Kidney epithelial cell (primary cell): Measurements from ENCODE around the gene FADS6. TPM values are rescaled to one million over a fixed set of nuclear protein-coding genes. Genes with fewer than 3 reads are reported as not detected.

ENCODE experiments used
- DNase-seq: peaks from one replicate; pipeline ENCODE4 v3.0.0-alpha.2; 2010; ENCODE audit warnings: low read depth
- H3K27me3 ChIP-seq: 2 replicates; pipeline ENCODE4 v1.6.0; 2011; ENCODE audit warnings: low read length; ENCODE audit not compliant: control insufficient read depth, insufficient read depth
- H3K36me3 ChIP-seq: 2 replicates; pipeline ENCODE4 v1.5.1; 2011; ENCODE audit warnings: low read length; ENCODE audit not compliant: control insufficient read depth, insufficient read depth
- H3K4me3 ChIP-seq: 2 replicates; pipeline ENCODE4 v1.5.1; 2011; ENCODE audit warnings: low read depth, mild to moderate bottlenecking, control low read depth, low read length
- total RNA-seq: library from RNA; depleted of rRNA; stranded (reverse); fragments of >200 nt; gene quantifications from 2 replicates; pipeline ENCODE4 v1.2.3, GENCODE V29; 2015
- TF ChIP-seq, protein P1 (sequence below): IDR thresholded peaks from 2 replicates; pipeline ENCODE4 v1.5.1; 2011; ENCODE audit warnings: mild to moderate bottlenecking, moderate library complexity, low read length, control low read depth, inconsistent platforms; ENCODE audit not compliant: insufficient read depth, poor library complexity, severe bottlenecking

The FADS6 gene
- total RNA-seq, 1 donor from 2014 or later, result not detected

DNA sequence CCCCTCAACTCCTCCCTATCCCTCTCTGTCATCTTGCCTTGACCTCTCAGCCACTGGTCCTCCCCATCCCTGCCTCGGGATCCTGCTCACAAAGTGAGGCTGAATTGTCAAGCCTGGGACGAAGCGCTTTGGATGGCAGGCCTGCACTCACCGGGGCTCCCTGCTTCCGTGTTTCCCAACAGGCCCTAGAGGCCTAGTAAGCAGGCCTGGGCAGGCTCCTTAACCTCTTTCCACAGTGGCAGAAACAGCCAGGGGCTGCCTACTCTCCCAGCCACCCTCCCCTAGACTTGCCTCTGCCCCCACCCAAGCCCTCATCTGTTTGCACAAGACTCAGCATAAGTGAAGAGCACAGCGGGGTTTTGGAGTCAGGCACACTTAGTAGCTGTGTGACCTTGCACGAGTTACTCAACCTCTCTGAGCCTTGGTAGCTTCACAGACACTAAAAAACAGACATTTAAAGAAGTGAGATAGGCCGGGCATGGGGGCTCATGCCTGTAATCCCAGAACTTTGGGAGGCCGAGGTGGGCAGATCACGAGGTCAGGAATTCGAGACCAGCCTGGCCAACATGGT lies 5.0 kb upstream of the FADS6 start:
- TF ChIP-seq, protein P1, sequence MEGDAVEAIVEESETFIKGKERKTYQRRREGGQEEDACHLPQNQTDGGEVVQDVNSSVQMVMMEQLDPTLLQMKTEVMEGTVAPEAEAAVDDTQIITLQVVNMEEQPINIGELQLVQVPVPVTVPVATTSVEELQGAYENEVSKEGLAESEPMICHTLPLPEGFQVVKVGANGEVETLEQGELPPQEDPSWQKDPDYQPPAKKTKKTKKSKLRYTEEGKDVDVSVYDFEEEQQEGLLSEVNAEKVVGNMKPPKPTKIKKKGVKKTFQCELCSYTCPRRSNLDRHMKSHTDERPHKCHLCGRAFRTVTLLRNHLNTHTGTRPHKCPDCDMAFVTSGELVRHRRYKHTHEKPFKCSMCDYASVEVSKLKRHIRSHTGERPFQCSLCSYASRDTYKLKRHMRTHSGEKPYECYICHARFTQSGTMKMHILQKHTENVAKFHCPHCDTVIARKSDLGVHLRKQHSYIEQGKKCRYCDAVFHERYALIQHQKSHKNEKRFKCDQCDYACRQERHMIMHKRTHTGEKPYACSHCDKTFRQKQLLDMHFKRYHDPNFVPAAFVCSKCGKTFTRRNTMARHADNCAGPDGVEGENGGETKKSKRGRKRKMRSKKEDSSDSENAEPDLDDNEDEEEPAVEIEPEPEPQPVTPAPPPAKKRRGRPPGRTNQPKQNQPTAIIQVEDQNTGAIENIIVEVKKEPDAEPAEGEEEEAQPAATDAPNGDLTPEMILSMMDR, result no peak

DNA sequence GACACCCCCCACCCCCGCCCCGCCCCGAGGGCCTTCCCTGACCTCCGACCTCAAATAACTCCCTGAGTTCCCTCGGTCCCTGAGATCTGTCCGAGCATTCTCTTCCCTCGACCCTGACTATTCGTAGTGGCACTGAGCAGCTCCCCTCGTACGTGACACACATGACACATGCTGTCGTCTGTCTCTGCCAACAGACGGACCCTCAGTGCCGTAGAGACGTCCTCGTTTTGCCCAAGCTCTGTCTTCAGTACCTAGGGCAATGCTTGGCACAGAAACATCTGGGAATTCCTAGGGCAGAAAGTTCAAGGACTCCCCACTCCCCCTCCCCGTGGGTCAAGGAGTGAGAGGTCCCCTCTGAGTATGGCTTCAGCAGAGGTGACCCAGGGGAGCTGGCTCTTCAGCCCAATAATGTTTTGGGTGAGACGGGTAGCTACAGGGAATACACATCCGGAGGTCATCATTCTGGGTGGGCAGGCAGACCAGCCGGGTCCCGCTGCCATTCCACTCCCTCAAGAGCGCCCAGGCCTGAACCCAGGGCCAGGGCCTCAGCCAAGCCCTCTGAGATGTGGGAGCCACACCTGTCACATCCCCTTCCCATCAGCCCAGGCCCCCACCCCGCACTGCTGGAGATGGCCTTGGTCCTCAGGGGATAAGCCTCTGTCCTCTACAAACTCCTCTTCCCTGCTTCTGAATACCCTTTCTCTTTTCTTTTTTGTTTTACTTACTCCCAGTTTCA lies 671 bp upstream of the FADS6 start:
- Histone ChIP-seq H3K36me3 (no peaks in the 10 kb centered on the region), H3K4me3 (no peak overlapping the region), H3K27me3 (peaks cover 50% of the 10 kb centered on the region)
- DNase-seq, result no peak
- TF ChIP-seq, protein P1, result no peak

More for the DNA sequence above, 5.0 kb upstream of the FADS6 start:
- peaks cover 19% of the 10 kb centered on the region for H3K27me3 ChIP-seq
- H3K4me3 ChIP-seq, result no peak overlapping the region
- DNase-seq, result no peak
- no peaks in the 10 kb centered on the region for H3K36me3 ChIP-seq

DNA sequence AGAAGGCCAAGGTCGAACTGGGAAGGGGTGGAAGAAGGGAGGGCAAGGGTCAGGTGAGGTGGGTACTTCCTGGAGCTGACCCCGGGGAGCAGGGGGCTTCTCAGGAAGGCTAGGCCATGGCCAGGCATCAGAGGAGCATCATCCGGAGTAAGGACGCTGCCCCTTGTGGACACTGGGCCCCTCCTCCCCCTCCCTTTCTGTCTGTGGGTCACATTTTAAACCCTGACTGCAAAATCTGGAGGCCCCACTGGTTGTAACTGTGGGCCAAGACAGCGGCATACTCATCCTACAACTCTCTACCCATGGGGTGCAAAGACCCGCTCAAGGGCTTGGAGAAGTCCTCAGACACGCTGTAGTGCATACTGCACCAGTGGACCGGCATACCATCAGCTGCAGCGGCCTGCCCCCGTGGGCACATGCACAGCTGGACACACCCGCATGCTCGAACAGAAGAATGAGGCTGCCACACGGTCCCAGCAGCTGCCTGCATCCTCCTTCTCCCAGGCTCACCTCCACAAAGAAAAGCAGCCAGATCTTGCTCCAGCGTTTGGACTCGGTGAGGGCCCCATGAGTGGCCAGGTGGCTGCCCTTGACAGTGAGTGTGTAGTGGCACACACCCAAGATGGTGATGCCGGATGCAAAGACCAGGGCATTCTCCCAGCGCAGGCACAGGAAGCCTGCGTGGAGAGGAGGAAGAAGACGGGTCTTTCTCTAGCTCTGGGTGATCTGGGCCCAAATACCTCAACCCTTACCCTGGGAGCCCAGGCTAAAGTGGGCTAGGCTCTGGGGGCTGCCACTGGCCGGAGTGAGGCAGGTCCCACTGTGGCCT lies 1.2 kb downstream of the FADS6 start:
- Histone ChIP-seq H3K27me3 (peaks cover 61% of the 10 kb centered on the region), H3K36me3 (no peaks in the 10 kb centered on the region), H3K4me3 (no peak overlapping the region)
- no peak for DNase-seq
- TF ChIP-seq, protein P1, result no peak

DNA sequence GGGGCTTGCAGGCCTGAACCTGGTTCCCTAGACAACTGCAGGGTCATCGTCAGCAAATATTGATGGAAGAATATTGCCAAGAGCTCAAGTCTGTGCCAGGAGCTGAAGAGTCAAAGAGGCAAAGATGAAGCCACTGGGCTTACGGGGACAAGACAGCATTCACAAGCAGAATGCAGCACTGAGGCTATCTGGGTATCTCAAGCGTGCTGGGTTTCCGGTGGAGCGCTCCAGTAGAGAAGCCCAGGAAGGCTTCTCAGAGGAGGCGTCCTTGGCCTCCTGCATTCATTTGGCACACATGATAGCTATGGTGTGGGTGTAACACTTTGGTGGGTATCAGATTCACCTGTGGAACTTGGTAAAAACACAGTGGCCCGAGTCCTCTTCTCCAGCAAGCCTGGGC lies 2.9 kb downstream of the FADS6 start:
- TF ChIP-seq, protein P1, result no peak
- no peak for DNase-seq
- peaks cover 59% of the 10 kb centered on the region for H3K27me3 ChIP-seq
- H3K36me3 ChIP-seq, result no peaks in the 10 kb centered on the region
- no peak overlapping the region for H3K4me3 ChIP-seq

DNA sequence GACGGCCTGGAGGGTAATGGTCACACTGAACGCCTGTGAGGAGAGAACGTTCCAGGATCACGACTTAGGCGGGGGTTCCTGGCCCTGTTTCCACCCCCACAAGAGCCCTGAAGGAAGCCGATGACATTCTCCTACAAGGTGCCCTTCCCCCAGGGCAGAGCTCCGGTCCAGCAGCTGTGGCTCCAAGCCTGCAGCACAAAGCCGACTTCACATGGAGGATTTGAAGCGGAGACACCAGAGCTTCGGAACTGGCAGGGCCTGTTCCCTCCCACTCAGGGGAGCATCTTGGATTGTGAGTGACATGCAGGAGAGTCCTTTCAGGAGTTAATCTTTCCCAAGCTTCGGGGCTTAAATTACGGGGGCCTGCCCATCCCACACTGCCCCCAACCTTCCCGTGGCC lies 5.0 kb downstream of the FADS6 start:
- no peaks in the 10 kb centered on the region for H3K36me3 ChIP-seq
- peaks cover 48% of the 10 kb centered on the region for H3K27me3 ChIP-seq
- H3K4me3 ChIP-seq, result no peak overlapping the region
- DNase-seq, result no peak
- TF ChIP-seq, protein P1, result no peak
